Activated CD8-positive, alpha-beta memory T cell treated with anti-CD3 and anti-CD28 coated beads for 48 hours (primary cell): ENCODE measurements around the gene TXN.
"Not testable (repeated sequence)": the region's sequence is repeated elsewhere in the genome, so short reads cannot be mapped to it uniquely, and the experiment has no call there.

Experiments used
- DNase-seq, 3 experiments: peaks; one replicate each; pipeline ENCODE4 v3.0.0-alpha.2; 2020; ENCODE audit warnings: low read depth in 2 of 3, low spot score in 2 of 3

The TXN gene

DNA sequence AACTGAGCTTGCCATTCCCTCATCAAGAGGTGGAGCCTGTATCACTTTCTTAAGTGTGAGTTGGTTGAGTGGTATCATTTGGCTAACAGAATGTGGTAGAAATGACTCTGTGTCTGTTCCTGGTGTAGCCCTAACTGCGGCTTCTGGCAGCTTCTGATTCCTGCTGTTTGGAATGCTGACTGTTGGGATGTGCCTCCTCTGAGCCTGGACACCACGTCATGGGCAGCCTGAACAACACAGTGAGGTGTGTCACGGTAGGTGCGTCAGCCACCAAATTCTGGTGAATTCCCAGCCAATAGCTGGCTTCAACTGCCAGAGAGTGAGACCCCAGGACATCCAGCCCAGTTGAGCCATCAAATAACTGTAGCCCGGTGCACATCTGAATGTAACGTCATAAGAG lies 42.2 kb downstream of the TXN start:
- DNase-seq, result no peak

- DNase-seq, result no peak
Measured at GRCh38 chr9:110213413-110214044, 42.8 kb downstream of the TXN start.

DNA sequence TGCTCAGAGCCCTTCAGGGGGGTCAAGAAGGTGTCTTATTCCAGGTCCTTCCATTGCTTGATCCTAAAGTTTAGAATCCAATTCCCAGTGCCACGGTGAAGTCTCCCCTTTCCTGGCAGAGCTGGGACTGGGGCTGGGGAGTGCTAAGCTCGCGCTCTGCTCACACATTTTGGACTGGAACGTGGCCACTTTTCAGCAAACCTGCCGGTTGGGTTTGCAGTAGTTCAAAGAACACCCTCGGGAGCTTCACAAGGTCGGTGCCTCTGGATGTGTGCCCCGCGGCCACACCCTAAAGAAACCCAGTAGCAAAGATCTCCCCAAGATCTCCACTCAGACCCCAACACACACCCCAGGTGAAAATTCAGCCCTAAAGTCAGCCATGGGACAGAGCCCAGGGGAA lies 48.3 kb downstream of the TXN start, which contains the start of gene C9orf152:
Gene C9orf152, minus strand, starts transcription at position 129 of the 400 bp plus-strand sequence. CDS start 580 bp downstream, outside the sequence.
- no peak for DNase-seq

DNA sequence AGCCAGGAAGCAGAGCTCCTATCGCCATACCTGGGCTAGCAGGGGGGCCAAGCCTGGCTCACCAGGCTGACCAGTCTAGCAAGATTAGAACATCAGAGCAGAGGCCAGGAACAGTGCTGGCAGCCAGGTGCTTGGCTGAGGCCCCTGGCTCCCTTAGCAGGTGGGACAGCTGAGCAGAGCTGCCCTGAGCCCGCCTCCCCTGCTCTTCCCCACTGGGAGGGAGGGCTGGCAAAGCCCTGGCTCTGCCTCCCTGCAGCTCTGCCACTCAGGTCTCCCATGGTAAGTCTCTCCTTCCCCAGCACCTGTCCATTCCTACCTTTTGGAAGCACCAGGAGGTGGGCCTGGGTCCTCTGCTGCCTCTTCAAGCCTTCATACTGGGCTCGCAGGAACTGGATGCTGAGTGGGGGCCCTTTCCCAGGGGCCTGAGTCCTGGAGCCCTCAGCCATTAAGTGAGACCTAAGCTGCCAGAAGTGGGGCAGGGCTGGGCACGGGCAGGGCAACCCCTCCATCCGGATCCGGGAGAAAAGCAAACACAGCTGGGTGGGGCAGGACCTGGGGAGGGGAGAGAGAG lies 49.2 kb downstream of the TXN start:
- DNase-seq, result no peak

GRCh38 chr9:110206389-110206788 lies 49.9 kb downstream of the TXN start:
- no peak for DNase-seq

- not testable (repeated sequence) for DNase-seq
Measured at GRCh38 chr9:110205612-110206011, 50.7 kb downstream of the TXN start.

GRCh38 chr9:110202232-110202631 lies 54.1 kb downstream of the TXN start:
- DNase-seq, result no peak

- no peak for DNase-seq
Measured at GRCh38 chr9:110199643-110200042, 56.7 kb downstream of the TXN start.

DNA sequence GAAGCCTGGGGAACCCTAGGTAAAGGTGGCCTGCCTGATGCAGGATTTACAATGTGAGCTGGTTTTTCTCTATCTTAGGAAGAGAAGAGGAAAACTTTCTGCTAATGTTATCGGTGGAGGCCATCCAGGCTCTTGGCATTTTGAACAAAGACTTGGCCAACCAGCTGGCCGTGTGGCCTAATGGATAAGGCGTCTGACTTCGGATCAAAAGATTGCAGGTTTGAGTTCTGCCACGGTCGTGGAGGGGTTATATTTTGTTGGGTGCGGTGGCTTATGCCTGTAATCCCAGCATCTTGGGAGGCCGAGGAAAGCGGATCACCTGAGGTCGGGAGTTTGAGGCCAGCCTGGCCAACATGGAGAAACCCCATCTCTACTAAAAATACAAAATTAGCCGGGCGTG lies 58.0 kb downstream of the TXN start:
- no peak for DNase-seq

DNA sequence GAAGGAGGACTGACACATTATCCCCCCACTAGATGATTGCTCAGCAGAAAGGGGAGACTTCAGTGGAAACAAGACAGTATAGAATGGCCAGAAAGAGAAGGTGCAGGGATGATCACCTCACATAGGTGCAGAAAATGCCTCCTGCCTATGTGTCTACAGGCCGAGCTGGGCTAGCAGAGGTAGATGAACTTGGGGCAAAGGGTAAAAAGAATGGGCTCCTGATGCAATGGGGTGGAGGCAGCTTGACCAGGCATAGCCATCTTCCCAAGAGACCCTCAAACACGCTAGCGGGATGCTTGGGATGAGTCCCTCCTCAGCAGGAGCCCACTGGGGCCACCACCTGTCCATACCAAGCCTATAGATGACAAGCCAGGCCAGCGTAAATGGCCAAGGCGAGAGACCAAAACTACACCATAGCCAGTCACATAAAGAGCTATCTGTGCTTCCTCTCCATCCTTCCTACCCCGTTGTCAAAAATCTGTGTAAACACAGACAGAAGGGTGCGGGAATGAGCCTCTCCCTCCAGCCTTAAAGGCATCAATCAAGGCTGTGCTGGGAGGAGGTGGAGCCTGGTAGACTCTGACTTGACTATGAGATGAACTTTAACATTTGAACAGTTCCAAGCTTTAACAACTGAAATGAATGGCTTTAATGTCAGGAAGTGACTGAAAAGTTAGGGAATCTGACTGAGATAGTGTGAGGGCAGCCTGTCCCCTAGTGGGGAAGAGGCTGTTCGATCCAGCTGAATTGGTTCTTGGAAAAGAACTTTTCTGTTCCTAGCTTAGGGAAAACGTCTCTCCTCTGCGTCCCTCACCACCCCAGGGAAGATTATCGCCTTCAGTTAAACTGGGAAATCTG lies 58.7 kb downstream of the TXN start:
- no peak for DNase-seq

DNA sequence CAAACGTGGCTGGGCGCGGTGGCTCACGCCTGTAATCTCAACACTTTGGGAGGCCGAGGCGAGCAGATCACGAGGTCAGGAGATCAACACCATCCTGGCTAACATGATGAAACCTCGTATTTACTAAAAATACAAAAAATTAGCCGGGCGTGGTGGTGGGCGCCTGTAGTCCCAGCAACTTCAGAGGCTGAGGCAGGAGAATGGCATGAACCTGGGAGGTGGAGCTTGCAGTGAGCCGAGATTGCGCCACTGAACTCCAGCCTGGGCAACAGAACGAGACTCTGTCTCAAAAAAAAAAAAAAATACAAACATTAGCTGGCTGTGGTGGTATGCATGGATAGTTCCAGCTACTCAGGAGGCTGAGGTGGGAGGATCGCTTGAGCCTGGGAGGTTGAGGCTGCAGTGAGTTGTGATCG lies 60.2 kb downstream of the TXN start:
- not testable (repeated sequence) for DNase-seq
